NCI-H1436 (cell line): ENCODE measurements around the gene UTF1.

Experiments
- DNase-seq: peaks from one replicate; lab custom pipeline; 2025; lab: John Stamatoyannopoulos, UW

The UTF1 gene

DNA sequence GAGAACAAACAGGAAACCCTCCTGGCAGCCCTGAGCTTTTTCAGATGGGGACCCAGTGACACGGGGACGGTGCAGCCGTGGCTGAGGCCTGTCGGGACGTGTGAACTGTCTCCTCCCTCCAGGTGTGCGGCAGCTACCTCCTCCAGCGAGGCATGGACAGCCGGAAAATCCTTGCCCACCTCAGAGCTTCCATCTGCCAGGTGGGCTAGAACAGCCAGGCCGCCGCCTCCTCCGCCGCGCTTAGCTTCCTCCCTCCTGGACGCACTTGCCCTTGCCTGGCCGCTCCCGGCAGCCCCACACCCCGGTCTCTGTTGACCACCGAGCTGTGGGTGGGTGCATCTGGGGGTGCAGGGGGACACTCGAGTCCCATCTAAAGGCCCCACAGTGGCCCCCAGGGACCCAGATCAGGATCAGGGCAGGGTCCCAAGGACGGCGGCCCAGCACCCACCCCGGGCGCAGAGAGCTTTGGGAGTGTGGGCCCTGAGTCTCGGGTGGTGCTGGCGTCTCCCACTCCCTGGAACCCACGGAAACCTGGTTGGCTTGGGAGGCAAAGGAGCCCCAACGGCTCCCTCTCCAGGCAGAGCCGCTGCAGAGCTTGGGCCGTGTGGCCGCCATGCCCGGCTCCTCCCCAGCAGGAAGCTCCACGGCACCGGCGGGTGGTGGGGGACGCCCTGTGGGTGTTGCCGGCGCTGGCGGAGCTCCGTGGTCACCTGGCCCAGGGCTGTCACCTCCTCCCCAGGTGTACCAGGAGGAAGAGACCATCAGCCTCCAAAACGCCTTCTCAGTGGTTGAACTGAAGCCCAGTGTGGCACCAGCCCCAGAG is 32.9 kb upstream of the UTF1 start:
- no peak for DNase-seq

DNA sequence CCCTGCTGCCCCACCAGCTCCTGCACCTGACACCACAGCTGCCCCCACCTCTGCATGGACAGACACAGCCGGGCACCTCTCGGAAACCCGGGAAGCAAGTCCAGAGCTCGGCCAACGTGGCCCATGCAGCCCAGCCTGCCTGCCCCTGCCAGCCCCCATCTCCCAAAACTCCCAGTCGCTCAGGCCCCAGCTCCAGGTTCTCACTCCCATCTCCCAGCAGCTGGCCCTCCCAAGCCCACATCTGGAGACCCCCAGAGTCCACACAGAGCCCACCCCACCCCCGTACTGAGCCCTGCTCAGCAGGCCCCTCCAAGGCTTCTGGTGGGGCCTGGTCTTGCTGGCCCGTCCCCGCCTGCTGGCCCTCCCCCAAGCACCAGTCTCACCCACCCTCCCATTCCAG is 32.2 kb upstream of the UTF1 start:
- DNase-seq: no peak

- no peak for DNase-seq
These were observed 31.8 kb upstream of the UTF1 start for GRCh38 chr10:133198206-133198605.

- DNase-seq: no peak
These were observed 31.2 kb upstream of the UTF1 start for GRCh38 chr10:133198621-133199487.

DNA sequence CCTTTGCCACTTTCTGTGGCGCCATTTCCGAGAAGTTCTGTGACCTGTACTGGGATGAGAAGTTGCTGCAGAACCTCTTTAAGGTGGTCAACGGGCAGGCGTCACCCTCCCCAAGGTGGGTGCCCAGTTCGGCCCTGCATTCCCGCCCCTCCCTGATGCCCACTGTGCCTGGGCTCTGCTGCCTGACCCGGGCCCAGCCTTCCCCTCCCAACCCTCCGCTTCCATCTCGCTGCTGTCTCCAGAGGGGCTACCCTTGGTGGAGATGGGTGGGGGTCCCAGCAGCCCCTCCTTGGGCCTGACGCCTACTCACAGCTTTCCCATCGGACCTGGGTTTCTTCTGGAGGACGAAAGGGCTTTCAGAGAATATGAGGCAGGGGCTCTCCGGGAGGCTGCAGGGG is 30.5 kb upstream of the UTF1 start:
- DNase-seq: no peak

DNA sequence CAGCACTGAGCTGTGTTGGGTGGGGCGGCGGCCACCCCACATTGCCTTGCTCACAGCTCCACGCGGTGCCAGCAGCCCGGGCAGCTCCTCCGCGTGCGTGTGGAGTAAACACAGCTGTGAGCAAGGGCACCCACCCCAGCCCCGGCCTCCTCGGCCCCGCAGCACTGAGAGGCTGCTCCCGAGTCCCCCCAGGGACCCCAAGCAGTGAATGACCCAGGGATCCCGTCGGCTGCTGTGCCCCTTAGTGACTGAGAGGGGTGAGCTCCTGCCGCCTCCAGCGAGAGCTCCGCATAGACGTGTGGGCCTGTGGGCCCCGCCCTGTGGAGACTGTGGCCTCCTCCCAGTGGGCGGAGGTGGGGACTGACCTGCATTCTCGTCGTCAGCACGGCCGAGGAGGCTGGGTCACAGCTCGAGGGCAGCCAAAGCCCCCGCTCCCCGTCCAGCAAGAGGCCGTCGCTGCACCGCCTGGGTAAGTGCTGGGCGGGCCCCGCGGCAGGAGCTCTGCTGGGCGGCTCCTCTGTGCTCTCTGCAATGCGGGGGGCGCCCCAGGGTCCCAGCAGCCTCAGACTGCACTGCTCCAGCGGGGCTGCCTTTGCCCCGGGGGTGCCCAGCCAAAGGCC is 29.9 kb upstream of the UTF1 start:
- no peak for DNase-seq

DNA sequence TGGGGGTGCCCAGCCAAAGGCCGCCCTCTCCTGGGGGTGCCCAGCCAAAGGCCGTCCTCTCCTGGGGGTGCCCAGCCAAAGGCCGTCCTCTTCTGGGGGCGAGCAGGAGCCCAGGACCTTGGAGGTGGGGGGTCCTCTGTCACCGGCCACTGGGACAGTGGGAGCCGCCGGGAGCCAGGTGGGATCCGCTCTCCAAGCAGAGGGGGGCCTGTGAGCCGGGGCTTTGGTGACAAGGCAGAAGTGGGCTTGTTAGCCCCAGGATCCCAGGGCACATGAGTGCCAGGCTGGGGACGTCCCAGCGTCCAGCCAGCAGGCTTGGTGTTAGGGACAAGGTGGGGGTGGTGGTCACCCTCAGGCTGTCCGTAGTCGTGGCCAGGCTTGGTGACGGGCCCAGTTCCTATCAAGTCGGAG is 29.4 kb upstream of the UTF1 start:
- no peak for DNase-seq

DNA sequence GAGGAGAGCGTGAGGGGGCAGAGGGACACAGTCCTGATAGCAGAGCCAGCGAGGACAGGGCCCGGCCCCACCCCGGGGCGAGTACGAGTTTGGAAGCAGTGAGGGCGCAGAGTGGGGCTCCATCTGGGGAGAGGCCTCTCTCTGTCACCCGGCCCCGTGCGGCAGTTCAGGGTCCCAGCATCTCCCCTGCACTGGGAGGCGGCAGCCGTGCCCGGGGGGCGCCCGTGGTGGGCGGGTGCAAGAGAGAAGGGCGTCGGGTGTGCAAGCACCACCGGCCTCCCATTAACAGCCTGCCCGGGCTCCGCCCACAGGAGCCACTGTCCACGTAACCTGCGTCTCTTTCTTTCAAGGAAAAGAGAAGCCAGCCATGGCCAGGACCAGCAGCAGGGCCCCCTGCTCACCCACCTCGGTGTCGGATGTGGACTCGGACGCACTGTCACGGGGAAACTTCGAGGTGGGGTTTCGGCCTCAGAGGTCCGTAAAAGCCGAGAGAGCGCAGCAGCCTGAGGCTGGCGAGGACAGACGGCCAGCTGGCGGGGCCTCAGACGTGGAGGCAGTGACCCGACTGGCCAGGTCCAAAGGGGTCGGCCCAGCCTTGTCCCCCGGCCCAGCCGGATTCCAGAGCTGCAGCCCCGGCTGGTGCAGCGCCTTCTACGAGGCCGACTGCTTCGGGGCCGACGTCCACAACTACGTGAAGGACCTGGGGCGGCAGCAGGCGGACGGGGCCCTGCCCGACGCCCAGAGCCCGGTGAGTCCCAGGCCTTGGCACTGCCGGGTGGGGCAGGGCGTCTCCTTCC is 28.7 kb upstream of the UTF1 start:
- DNase-seq: no peak

- no peak for DNase-seq
These were observed 27.9 kb upstream of the UTF1 start for GRCh38 chr10:133201948-133202725.

- DNase-seq: no peak
These were observed 27.0 kb upstream of the UTF1 start for GRCh38 chr10:133202778-133203651.

- no peak for DNase-seq
These were observed 26.3 kb upstream of the UTF1 start for GRCh38 chr10:133203652-133204195.

- no peak for DNase-seq
These were observed 25.6 kb upstream of the UTF1 start for GRCh38 chr10:133204226-133205015.

- no peak for DNase-seq
These were observed 24.9 kb upstream of the UTF1 start for GRCh38 chr10:133205146-133205545.

- DNase-seq: no peak
These were observed 23.5 kb upstream of the UTF1 start for GRCh38 chr10:133206356-133207040.

- no peak for DNase-seq
These were observed 22.9 kb upstream of the UTF1 start for GRCh38 chr10:133207041-133207600.

- no peak for DNase-seq
These were observed 22.4 kb upstream of the UTF1 start for GRCh38 chr10:133207627-133208026.

GRCh38 chr10:133208466-133208865 is 21.6 kb upstream of the UTF1 start:
- DNase-seq: no peak

GRCh38 chr10:133209117-133209516 is 20.9 kb upstream of the UTF1 start:
- DNase-seq: no peak
